NCI-H1092 (cell line): ENCODE results near the gene PILRB.

Experiments
- DNase-seq: peaks from one replicate; lab custom pipeline; 2025; lab: John Stamatoyannopoulos, UW

The PILRB gene

GRCh38 chr7:100407285-100408180 lies 49.6 kb downstream of the PILRB start:
- peak; percentile 23 for DNase-seq

GRCh38 chr7:100411101-100411500 lies 53.2 kb downstream of the PILRB start:
- DNase-seq = no peak

- DNase-seq = no peak
Measured at GRCh38 chr7:100413346-100413745, 55.4 kb downstream of the PILRB start.

- DNase-seq = no peak
Measured at GRCh38 chr7:100413889-100414288, 56.0 kb downstream of the PILRB start.

- DNase-seq = no peak
Measured at GRCh38 chr7:100415448-100415847, 57.5 kb downstream of the PILRB start.
